GM21528 (cell line): Measurements from ENCODE around the gene CMTR2.

ENCODE experiments used
- ATAC-seq: cut with Tn5 transposase; IDR thresholded peaks from one replicate; pipeline ENCODE4 v1.9.1; 2021; ENCODE audit warnings: mild to moderate bottlenecking, moderate library complexity; ENCODE audit not compliant: unreplicated experiment, low FRiP score

The CMTR2 gene

DNA sequence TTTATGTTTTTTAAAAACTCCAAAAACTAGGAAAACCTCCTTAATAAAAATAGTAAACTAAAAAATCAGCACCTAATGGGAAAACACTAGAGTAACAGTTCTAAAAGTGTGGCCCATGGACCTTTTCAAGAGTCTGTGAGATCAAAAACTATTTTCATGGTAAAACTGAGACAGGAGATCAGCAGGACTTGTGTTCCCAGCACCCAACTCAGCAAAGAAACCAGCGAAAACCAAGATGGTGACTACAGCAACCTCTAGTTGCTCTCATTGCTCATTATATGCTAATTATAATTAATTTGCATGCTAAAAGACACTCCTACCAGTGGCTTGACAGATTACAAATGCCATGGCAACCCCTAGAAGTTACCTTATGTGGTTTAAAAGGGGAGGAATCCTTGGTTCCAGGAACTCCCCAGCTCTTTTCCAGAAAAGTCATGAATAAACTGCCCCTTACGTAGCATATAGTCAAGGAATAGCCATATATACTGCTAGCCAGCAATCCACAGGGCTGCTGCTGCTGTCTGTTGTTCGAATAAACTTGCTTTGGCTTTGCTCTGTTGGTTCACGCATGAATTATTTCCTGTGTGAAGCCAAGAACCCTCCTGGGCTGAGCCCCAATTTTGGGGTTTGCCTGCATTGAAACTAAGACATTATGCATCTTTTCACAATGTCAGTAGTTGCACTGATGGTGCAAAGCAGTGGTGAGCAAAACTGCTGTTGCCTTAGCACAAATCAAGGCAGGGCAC lies 12.4 kb downstream of the CMTR2 start:
- ATAC-seq: no peak

DNA sequence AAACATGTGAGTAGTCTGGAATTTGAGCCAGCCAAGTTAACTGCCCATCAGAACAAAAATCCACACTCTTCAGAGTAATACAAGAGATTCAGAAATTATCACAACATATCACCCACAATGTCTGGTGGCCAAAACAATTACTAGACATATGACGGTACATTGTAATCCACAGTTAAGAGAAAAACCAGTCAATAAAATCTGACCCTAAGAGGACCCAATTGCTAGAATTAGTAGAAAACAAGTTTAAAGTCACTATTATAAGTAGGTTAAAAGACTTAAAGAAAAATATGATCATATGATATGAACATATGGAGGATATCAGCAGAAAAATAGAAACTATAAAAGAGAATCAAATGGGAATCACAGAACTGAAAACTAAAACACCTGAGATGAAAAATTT lies 15.8 kb downstream of the CMTR2 start:
- ATAC-seq: no peak

DNA sequence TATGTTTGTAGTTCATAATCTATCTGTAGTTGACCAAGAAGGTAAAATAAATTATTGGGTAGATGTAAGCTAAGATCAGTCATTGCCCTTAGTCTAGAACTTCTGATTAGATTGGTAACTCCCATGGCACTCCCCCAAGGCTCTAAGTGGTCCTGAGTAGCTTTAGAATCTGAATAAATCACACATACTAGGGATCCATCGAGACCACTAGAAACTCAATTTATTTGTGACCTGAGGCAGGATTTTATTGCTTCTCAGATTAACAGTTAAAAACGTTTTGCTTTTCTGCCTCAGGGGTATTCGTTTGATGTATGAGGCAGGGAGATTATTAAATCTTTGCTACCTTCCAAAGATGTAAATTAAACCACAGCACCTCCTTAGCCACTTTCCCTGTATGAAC lies 24.9 kb downstream of the CMTR2 start:
- ATAC-seq: no peak

DNA sequence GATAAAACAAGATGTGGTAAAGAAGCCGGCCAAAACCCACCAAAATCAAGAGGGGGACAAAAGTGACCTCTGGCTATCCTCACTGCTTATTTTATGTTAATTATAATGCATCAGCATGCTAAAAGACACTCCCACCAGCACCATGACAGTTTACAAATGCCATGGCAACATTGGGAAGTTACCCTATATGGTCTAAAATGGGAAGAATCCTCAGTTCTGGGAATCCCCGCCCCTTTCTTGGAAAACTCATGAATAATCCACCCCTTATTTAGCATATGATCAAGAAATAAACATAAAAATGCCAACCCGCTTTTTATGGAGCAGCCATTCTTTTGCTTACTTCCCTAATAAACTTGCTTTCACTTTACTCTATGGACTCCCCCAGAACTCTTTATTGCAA lies 25.6 kb downstream of the CMTR2 start:
- ATAC-seq: no peak

DNA sequence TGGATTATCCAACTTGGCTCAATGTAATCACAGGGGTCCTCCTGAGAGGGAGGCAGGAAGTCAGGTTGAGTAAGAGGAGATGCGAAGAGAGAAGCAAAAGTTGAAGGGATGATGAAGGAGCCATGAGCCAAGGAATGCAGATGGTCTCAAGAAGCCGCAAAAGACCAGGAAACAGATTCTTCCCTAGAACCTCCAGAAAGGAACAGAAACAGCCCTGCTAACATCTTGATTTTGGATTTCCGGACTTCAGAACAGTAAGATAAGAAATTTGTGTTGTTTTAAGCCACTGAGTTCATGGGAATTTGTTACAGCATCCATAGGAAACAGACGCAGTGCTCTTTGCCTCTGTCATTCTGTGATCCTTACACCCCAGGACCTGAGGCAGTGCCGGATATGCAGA lies 26.8 kb downstream of the CMTR2 start:
- no peak for ATAC-seq

DNA sequence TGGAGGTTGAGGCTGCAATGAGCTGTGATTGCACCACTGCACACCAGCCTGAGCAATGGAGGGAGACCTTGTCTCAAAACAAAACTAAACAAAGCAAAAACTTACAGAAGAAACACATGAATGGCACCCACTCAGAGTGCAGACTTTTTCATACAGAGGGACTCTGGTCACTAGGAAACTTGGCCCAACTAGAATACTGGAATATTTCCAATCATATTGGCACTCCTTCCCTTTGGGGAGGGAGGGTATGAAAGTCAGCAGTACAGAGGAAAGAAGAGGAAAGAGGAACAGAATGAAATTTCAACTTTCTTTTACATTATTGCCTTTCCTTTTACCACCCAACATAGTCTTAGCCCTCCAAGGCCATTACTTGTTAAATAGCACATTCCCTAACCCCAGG lies 28.2 kb downstream of the CMTR2 start:
- no peak for ATAC-seq

DNA sequence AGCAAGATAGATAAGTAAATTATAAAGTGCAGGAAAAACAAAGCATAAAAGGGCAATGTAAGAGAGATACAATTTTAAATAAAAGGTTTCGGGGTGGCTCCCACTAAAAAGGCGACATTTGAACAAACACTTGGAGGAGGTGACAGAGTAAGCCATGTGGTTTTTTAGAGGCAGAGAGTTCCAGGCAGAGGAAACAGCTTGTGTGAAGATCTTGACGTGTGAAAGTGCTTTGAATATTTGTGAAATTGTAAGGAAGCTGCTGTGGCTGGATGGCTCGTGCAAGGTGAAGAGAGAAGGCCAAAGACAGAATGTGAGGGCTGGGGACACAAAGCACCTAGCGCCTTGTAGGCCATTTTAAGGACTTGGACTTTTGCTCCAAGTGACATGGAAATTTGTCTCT lies 30.1 kb downstream of the CMTR2 start:
- no peak for ATAC-seq

DNA sequence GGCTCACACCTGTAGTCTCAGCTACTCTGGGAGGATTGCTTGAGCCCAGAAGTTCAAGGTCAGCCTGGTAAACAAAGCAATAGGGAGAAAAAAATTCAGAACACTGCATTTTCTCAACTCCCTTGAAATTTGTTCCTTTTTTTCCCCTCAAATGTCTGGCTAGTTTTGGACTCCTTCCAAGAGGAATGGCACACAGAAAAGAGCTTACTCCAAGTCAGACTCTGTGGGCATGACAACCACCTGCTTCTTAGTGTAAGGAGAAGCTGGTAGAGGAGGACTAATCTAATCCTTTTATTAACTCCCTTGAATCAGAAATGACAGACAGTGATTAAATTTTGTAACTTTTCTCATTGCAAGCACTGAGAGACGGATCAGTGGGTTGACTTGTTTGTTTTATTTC lies 30.8 kb downstream of the CMTR2 start:
- no peak for ATAC-seq

DNA sequence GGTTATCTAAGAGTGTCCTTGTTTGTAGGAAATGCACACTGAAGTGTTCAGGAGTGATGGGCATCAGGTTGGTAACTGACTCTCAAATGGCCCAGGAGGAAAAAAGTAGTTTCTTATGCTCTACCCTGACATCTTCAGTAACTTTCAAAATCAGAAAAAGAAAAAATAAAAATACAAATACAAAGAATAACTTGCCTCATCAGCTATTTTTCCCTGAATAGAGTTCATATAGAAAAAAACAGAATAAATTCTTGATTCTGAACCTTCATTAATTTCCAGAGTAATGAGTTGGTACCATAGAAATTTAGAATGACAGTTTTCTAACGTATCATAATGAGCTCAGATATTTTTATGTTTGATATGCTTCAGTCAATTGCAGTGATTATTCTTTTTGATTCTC lies 31.4 kb downstream of the CMTR2 start:
- ATAC-seq: no peak

DNA sequence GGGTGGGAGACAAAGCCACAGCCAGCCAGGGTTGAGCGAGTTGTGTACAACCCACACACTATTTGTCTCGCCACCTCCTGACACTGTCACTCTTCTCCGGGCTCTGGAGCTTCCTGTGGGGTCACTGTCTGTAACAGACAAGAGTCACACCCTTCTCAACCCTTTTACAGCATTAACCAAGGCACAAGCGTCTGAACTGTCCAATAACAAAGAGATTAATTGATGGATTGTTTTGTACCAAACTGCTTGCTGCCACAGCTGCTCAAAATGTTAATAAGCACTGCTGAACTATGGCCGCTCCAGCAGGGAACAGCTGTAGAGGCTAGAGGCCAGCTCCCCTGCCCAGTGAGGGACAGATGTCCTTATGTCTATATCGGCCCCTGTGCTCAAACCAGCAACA lies 33.5 kb downstream of the CMTR2 start:
- ATAC-seq: no peak

DNA sequence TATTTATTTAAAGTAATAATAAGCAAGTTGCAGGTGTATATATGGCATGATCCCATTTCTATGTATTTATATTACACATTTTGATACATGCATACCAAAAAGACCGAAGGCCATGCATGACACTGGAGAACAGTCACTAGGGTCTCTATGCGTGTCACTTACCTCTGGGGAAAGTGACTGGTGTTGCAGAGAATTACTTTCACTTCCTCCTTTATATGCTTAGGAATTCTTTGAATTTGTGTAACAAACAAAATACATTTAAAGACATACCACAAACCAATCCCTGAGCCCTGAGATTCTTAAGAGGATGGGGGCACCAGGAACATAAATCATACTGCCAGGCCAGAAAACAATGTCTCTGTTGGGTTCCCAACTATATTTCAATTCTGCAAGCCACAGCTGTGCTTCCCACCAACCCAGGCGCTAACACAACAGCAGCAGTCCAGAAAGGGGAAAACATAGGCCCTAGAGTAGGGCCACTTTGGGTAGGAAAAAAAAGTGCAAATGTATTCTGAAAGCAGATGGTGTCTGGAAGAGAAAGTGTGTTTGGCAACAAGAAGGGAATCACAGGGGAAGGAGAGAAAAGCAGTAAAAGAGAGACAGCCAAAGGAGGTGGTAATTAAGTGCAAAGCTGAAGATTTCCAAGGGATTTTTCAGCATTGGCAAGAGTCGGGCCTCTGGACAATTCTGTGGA lies 34.2 kb downstream of the CMTR2 start:
- no peak for ATAC-seq

DNA sequence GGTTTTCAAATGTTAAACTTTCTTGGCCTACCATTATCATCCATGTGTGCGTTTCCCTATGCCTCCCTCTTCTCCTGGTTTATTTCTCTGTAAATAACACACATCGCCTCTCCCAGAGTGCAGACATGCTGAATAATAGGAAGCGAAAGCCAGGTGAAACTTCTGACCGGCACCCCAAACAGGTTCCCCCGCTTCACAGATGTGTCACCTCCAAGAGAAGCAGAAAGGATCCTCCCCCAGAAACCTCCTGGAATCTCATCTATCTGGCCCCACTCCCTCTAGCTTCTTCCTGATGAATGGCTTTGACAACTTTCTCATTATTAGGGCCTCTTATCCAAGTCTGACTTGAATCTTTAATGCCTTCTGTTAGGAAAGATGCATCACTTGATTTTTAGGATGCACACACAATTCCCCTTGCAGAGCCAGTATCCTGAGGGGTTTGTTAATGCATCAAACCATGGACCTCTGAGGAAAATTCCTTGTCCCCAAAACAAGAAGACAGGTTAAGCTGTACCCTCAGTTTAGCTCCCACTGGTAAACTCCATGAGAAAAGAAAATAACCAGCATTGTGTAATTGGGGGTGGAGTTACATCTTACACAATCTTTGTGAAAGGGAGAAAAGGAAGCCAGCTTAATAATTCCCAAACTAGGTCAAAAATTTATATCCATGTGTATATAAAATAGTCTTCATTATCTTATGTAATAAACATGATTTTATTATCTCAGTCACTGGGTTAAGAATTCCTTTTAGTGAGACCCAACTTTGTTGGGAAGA lies 38.6 kb downstream of the CMTR2 start:
- no peak for ATAC-seq

DNA sequence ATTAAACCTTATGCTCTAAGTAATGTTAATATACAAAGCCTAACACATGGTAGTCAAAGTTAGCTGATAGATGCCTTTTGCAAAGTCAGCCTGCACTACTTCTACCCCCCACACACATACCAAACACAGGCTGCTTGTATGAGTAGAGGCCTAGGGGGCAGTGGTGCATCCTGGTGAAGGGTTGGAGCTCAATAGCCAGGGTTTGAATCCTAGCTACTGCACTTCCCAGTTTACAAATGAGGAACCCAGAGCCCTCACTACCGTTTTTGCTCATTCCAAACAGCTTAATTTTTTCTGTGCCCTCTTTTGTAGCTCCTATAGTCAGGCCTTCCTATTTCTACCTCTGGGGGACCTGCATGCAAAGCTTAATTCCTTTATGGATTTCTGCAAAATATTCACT lies 39.8 kb downstream of the CMTR2 start:
- ATAC-seq: no peak

DNA sequence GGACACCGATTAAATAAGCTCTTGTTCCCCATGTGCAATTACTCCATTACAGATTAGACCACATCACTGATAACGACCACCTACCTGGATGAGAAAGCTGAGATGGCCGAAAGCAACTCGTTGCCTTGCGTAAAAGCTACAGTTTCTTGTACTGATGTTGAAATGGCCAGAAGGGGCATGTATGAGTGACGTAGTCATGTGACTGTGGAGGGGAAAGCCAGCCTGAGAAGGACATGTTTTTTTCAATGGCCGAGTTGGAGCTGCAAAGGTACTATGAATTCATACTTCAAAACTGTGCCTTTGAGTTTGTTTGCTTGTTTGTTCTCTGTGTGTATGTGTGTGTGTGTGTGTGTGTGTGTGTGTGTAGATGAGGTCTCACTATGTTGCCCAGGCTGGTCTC lies 41.7 kb downstream of the CMTR2 start:
- ATAC-seq: no peak

DNA sequence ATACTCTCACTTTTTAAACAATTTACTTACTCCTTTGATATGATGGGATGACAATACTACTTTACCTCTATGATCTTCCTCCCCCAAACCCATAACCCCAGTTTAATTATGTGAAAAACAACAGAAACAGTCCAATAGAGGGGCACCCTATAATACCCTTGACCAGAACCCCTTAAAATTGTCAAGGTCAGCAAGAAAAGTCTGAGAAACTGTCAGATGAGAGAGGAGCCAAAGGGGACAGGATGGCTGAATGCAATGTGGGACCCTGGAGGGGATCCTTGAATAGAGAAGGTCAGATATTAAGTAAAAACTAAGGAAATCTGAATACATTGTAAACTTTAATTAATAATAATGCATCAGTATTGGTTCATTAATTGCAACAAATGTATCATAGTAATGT lies 42.9 kb downstream of the CMTR2 start:
- ATAC-seq: no peak

DNA sequence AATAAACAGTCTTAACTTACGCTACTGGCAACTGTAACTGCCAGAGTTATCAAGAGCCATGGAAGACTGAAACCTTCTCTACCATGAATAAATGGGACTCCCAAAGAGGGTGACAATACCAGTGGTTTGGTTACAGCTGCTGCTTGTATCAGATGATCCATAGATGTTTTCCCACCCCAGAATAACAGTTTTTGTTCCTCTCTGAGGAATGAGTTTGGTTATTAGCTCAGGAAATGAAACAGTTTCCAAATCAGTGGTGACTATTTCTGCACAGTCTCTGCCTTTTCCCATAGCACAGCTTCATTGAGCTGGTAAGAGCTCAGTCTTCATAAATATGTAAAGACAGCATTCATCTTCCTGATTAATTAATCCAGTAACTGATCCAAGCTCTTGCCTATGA lies 44.7 kb downstream of the CMTR2 start:
- ATAC-seq: no peak

DNA sequence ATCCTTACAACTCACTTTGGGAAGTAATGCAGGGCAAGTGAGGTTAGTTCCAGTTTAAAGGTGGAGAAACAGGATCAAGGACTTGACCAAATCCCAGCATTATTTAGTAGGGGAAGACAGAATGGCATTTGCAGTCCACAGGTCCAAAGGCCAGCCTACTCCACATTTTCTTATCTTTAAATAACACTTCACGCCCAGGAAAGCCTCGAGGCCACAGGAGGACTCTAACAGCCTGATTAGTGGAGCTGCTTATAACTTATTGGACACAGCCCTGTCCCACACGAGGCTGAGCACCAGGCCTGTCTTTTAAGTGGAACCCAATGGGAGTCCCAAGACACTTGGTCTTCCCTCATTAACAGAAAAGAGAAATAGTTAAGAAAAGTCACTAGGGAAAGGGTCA lies 46.6 kb downstream of the CMTR2 start:
- no peak for ATAC-seq

DNA sequence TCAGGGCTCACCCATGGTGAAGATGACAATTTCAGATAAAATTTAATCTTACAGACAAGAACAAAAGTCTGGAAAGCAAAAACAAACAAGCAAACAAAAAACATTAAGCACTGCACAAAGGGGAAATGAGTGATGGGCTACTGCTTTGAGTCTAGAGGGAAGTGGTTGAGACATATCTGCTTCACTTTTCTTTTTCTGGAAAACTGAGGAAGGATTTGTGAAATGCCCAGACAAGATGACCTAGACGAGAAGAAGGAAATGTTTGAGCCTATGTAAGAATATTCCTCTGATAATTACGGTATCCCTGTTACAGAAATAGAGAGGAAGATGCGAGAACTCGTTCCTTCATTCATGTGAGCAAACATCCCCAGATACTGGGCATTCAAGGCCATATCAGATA lies 47.2 kb downstream of the CMTR2 start:
- no peak for ATAC-seq
